COR-L47 (cell line): ENCODE measurements around the gene NFIA.
"Not testable (repeated sequence)": the region's sequence is repeated elsewhere in the genome, so short reads cannot be mapped to it uniquely, and the experiment has no call there.

Experiments used
- DNase-seq: peaks from one replicate; lab custom pipeline; 2025; lab: John Stamatoyannopoulos, UW

Gene NFIA

DNA sequence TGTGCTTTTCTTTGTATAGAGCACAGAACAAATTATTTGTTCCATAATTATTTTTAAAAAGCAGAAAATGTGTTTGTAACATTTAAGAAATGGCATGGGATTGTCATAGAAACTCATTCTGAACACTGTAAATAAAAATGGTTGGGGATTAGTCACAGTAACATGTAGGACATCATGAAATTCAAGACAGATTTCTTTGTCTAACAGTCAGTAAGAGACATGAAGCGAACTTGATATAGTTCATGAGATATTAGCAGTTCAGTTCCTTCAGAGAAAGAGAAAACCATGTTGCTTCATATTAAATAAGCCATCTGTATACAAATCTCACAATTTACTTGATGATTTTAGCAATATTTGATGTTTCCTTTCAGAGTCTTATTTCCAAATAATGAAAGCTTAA is 19.7 kb downstream of the NFIA start:
- no peak for DNase-seq

DNA sequence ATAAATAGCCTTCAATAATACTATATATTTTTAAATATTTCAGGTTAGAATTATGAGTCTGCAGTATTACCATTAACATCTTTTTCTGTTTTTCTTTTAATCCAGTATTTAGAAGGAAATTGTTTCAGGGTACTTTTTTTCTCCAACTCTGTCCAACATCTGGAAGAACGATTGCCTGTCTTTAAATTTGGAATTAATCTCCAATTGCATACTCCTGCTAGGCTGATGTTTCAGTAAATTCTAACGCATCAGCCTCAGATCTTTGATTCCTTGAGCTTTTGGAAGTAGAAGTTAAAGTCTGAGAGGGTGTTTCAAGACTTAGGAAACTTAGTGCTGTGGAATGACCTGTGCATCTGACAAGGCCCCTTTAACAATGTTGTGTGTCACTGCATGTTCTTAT is 20.3 kb downstream of the NFIA start:
- no peak for DNase-seq

GRCh38 chr1:61104220-61104671 is 21.9 kb downstream of the NFIA start:
- DNase-seq, result no peak

- DNase-seq, result no peak
Observed at GRCh38 chr1:61107638-61108037, 25.3 kb downstream of the NFIA start.

GRCh38 chr1:61109158-61109557 is 26.8 kb downstream of the NFIA start:
- no peak for DNase-seq

GRCh38 chr1:61109910-61110309 is 27.5 kb downstream of the NFIA start:
- no peak for DNase-seq

GRCh38 chr1:61110554-61110953 is 28.2 kb downstream of the NFIA start:
- DNase-seq, result no peak

DNA sequence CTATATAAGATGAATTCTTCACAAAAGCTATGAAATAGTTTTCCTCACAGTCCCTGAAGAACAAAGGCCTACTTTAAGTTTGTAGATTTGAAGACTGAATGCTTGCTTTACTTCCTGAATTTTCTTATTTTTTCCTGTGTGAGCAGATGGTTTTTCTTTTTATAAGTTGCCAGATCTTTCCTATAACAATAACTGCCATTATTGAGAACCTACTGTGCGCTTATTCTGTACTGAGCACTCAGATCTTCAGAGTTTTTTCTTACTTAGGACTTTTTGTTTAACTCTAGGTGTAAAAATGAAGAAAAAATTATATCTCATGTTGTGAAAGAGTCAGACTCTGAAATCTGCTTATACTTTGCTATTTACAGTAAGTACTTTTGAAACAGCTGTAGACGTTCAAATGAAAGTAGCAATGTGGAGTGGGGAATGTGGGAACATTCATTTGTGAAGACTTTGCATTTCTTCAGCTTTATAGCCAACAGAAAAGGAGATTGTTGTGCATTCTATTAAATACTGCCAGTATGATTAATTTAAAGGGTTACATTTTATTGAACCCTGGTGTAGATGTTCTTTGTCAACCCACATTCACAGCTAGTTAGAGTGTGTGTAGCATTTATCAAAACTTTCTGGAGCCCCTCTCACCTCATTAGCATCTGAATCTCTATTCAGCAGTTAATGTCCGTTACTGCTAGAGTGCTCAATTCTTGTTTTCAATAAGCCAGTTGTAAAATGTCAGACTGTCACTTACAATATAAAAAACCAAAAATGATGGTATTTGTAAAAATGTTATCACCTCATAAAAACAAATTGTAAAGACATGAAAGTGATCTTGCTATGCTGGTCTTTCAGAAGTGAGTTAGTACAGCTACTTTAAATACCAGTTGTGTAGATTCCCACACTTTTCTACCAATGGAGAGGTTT is 29.0 kb downstream of the NFIA start:
- no peak for DNase-seq

DNA sequence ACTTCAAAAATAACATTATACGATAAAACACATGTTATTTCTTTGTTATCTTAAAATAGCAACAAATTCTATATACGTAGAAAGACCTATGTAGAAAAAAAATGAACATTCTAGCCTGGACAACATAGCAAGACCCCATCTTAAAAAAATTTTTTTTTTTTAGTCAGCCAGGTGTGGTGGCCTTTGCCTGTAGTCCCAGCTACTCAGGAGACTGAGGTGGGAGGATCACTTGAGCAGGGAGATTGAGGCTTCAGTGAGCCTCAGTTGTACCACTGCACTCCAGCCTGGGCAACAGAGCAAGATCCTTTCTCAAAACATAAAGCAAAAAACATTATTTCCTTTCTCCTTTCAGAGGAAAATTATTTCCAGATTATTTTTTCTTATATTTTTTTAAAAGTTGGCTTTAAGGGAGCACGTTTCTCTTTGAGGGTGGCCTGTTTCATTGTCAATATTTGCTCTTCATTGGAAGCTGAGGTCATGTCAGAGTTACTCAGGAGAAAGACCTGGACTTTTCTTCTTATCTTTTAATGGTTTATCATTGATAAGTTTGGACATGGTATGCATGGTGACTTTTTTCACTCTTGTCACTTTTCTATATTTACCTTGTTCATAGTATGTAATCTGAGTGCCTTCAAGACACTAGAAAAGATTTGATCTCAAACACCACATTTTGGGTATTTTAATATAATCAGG is 32.0 kb downstream of the NFIA start:
- no peak for DNase-seq

DNA sequence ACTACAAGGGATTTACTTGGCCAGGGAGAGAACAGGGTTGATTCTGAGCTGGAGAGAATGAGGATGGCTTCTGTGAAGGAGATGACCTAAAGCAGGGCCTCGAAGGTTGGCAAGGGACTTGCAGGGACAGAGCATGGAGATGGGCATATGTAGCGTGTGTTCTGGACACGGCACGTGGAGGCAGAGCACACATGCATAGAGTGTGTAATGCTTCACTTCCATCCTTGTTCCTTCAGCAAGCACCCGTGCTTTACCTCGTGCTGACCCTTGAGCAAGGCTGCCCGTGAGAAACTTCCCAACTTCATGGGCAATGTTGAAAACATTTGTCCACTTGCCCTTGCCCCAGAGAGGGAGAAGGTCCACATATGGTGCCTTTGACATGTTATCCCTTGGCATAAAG is 33.1 kb downstream of the NFIA start:
- DNase-seq, result no peak

DNA sequence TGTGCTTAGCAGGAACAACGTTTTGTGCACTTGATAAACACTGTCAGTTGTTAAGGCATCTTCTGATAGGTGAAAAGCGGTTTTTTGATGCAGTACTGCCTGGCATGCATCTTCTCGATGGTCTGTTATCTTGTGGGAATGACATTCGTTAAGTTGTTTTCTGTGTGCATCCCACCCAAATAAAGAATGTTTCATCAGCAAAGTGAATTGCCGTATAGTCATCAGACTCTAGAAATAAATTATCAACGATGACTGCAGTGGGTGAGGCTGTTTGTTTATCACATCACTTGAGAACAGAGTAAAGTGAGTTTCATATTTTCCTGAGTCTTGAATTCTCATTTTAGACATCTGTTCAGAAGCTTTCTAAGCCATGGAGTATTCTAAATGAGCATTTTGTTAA is 34.1 kb downstream of the NFIA start:
- DNase-seq, result no peak

DNA sequence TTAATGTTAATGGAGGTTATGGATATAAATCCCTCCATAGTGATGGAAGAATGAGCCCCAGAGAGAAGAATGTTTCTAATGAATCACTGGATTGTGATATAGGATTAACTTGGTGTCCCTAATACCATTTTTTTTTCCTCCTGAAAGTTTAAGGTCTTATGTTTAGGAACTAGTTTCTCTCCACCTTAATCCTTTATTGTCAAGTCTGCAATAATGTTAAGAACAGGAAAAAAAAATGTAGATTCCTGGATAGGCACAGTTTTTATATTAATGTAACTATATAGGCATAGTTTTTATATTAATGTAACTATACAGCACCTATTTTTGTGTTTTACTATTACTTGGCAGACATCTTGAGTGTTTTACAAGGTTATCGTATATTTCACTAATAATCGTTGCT is 34.9 kb downstream of the NFIA start:
- DNase-seq, result no peak

- DNase-seq, result peak; percentile 5
Observed at GRCh38 chr1:61119085-61119484, 36.7 kb downstream of the NFIA start.

DNA sequence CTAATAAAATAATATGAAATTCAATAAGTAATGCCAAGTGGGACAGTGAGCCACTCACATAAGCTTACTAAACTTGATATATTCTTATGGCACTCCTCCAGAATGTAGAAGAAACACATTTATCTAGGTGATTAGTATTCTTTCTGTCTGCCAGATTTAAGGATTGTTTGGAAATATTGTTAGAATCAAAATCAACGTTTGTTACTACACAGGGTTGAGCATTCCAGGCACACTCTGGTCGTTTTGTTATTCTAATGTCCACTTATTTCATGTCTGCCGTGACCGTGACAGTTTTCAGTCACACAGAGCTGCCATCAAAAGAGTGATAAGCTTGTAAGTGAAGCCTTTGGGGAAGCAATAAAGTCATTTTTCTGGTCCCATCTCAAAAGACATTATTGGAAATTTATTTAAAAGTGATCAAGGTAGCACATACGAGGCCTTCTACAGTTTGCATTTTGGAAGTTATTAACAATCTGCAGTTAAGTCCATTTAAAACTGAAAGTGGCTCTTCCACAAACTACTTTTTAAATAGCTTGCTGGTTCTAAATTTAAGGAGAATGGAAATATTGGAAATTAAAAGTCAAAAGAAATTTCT is 38.0 kb downstream of the NFIA start:
- no peak for DNase-seq

DNA sequence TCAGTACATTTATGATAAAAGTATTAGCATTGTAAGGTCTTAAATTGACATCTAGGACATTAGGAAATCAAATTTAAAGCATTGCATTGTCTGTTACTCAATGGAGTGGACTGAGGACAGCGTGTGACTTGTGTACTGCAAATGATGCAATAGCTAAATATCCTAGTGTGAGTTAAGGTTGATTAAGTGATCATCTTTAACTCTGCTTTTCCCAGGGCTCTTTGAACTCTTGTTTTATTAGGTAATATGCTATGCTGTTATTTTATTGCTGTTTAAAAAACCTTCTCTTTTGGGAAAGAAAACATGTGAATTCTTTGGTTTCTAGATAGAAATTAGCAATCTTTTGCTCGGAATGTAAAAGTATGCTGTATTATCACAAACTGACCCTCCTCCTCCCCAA is 38.6 kb downstream of the NFIA start:
- no peak for DNase-seq

- DNase-seq, result no peak
Observed at GRCh38 chr1:61121631-61122030, 39.3 kb downstream of the NFIA start.

DNA sequence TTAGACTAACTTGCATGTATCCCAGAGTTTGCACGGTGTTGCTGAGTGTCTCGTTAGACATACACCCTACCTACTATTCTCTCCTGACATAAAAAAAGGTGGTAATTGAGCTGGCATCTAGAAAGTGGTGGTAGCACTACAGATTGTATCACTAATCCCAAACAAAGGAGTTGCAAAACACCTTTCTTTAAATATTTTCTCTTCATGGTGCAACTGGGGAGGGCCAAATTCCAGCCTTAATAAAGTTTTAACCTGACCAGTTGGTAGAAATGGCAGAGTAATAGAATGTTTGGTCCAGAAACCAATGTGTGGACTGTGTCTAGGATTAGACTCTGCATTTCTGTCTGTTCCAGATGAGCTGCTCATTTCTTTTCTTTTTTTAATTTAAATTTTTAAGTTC is 40.0 kb downstream of the NFIA start:
- no peak for DNase-seq

DNA sequence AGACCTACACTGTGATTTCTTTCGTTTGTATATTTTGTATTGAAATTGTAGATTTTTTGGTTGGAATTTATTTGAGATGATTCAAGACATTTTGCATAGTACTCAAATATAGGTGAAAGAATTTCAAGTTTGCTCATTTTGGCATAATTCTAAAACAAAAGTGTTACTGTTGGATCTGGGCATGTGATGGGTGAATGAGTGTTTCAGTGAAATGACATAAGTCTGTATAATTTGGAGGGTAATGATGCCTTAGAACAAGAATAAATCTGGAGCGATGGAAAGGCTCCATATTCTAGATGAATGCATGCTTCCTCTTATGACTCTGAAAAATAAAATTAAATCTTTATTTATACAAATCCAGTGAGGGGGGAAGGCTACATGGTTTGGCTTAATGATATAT is 41.0 kb downstream of the NFIA start:
- no peak for DNase-seq

DNA sequence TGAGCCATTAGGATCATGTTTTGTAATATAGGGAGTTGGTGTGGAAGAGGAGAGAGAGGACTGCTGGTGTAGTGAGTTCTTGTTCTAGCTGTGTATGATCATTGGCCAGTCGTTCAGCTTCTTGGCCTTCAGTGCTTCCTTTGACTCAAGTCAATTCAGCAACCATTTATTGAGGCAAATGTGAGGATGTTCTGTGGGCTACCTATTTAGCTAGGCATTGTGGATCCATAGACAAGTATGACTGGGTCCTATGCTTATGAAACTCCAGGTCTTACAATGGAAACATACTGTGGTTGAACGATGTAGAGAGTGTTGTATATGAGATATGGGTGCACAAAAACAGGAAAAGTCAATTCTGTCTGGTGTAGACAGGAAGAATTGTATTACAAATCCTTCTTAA is 41.7 kb downstream of the NFIA start:
- no peak for DNase-seq

DNA sequence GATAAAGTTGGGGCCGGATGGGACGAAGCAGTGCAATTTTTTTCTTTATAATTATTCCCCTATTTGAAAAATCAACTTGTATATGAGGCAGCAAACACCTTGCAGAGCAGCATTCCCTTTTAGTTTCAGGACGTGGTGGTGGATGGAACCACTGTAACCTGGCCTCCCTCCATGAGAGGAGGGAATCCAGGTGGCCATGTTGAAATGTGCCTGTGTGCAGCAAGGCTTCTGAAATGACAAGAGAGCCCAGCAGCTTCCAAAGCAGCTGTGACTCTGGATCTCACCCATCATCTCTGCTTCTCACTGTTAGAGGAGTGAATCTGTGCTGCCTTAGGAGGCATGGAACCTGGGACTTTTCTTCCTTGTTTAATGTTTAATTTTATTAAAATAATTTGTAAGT is 42.3 kb downstream of the NFIA start:
- DNase-seq, result no peak

DNA sequence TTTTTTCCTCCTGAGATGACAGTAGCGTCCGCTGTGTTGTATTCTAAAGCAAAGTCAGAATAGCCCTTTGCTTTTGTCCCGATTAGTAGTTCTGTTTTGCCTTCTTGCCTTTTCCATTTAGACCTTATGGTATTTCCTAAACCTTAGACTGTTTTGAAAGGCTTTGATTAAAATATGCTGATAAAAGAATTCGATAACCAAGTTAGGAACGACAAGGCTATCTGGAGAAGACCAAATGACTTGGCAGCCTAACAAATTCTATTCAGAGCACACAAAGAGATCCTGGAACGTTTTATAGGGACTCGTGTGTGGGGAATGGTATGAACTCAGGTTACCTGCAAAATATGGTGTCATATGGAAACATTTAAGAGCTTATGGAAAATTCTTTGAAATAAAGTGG is 42.9 kb downstream of the NFIA start:
- no peak for DNase-seq

DNA sequence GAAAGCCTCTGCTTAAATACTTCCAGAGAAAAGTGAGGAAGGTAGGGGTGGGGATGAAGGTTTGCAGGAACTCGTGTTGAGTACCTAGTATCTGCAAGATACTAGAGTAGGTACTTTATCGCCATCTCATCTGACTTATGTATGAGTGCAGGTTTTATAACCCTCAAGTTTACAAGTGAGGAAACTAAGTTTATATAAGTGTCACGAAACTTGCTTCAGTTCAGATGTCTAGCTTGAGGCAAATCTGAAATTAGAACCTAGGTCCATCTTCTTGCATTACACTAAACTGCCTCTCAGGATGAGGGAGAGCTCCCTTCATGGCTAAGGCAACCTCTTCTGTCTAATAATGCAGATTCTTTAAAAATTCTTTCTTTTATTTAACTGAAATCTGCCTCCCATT is 43.5 kb downstream of the NFIA start:
- DNase-seq, result no peak

DNA sequence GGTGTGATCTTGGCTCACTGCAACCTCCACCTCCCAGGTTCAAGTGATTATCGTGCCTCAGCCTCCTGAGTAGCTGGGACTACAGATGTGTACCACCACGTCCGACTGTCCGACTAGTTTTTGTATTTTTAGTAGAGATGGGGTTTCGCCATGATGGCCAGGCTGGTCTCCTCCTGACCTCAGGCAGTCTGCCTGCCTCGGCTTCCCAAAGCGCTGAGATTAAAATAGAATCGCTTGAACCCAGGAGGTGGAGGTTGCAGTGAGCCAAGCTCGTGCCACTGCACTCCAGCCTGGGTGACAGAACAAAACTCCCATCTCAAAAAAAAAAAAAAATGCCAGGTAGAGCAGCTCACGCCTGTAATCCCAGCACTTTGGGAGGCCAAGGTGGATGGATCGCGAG is 44.5 kb downstream of the NFIA start:
- not testable (repeated sequence) for DNase-seq
